Upper lobe of left lung (tissue), 6 donors: ENCODE measurements around the gene DEK. TPM values are rescaled to one million over a fixed set of nuclear protein-coding genes. Genes with fewer than 3 reads are reported as not detected.

Source experiments
- ATAC-seq, 2 donors: fragments of 200-7000 bp; cut with Tn5 transposase; one replicate each; pipeline ENCODE4 v1.9.1; 2022; ENCODE audit warnings: mild to moderate bottlenecking in 2 of 2, moderate library complexity in 2 of 2; ENCODE audit not compliant: low FRiP score in 2 of 2
- DNase-seq, 2 donors: peaks; one replicate each; pipeline ENCODE4 v3.0.0-alpha.2; 2019 to 2020
- H3K27ac ChIP-seq, 4 donors: fragments of 200-600 bp; sonication (generic); one replicate each; pipeline ENCODE4 v1.5.1; 2016 to 2019
- H3K27me3 ChIP-seq, 4 donors: fragments of 200-600 bp; sonication (generic); one replicate each; pipeline ENCODE4 v1.5.1; 2017 to 2019
- H3K36me3 ChIP-seq, 4 donors: fragments of 200-600 bp; sonication (generic); one replicate each; pipeline ENCODE4 v1.5.1; 2016 to 2019
- H3K4me1 ChIP-seq, 4 donors: fragments of 200-600 bp; sonication (generic); one replicate each; pipeline ENCODE4 v1.5.1; 2018 to 2019
- H3K4me3 ChIP-seq, 4 donors: fragments of 200-600 bp; sonication (generic); one replicate each; pipeline ENCODE4 v1.5.1; 2017 to 2019; ENCODE audit warnings: mild to moderate bottlenecking in 2 of 4, moderate library complexity in 1 of 4
- H3K9me3 ChIP-seq, 4 donors: fragments of 200-600 bp; sonication (generic); one replicate each; pipeline ENCODE4 v1.5.1; 2018 to 2019
- EP300 ChIP-seq, 4 donors: sonication (generic); formaldehyde crosslinking; IDR thresholded peaks; one replicate each; pipeline ENCODE4 v1.5.1; 2017; ENCODE audit warnings: antibody characterized with exemption in 4 of 4, control low read depth in 2 of 4
- POLR2A ChIP-seq, 4 donors: fragments of 450-650 bp; IDR thresholded peaks; one replicate each; pipeline ENCODE4 v1.5.1; 2016 to 2017; ENCODE audit warnings: antibody characterized with exemption in 4 of 4, mild to moderate bottlenecking in 2 of 4
- POLR2AphosphoS5 ChIP-seq, 2 donors: sonication (generic); formaldehyde crosslinking; IDR thresholded peaks; one replicate each; pipeline ENCODE4 v1.5.1; 2017; ENCODE audit warnings: antibody characterized with exemption in 2 of 2
- WGBS, 2 donors: methylation state at CpG; one replicate each; pipeline ENCODE4 v1.1.5; 2017 to 2018; 5-methylcytosine and 5-hydroxymethylcytosine counted together
- total RNA-seq, 6 donors: library from RNA; depleted of rRNA in 4 of 6; stranded (reverse); fragments of >200 nt in 4 of 6; gene quantifications; one replicate each; pipeline versions ENCODE4 v1.1.0 to v1.2.1, GENCODE V29; 2016 to 2021
- TF ChIP-seq, protein P1 (sequence below), 6 experiments: fragments of 450-650 bp in 4 of 6; fragments of 200-600 bp in 2 of 6; sonication (generic) in 2 of 6; IDR thresholded peaks; one replicate each; pipeline ENCODE4 v1.5.1; 2016 to 2019; ENCODE audit warnings: antibody characterized with exemption in 6 of 6
- donor health status: DM: no; HTN: no; CAD: no; lungs with moderate emphysema.
- donor health status: DM: no; HTN: yes; CAD: no; lungs with severe emphysema.

The DEK gene
- total RNA-seq, 6 donors from 2014 or later, result 61.5 to 170 (median 92.4) TPM

- H3K36me3 ChIP-seq, result peaks cover 0 to 48% (median 9%) of the 10 kb centered on the region in 4 donors
- no peak overlapping the region for H3K27ac ChIP-seq
- ATAC-seq (no peak), DNase-seq (no peak)
- WGBS, 2 donors, result 65 to 77% methylated on average over 4 of the region's 4 CpGs
- no peaks in the 10 kb centered on the region for H3K4me1 ChIP-seq
- no peaks in the 10 kb centered on the region for H3K9me3 ChIP-seq
- H3K27me3 ChIP-seq, result no peaks in the 10 kb centered on the region
- no peak overlapping the region for H3K4me3 ChIP-seq
- no peak for TF ChIP-seq POLR2AphosphoS5 (IDR thresholded peaks at IDR 0.05)
Measured at GRCh38 chr6:18214003-18214402, 50.3 kb downstream of the DEK start.

GRCh38 chr6:18213439-18213838, 50.9 kb downstream of the DEK start:
- Histone ChIP-seq H3K4me1 (no peaks in the 10 kb centered on the region), H3K27me3 (no peaks in the 10 kb centered on the region), H3K27ac (no peak overlapping the region), H3K4me3 (no peak overlapping the region), H3K9me3 (no peaks in the 10 kb centered on the region), H3K36me3 (peaks cover 0 to 45% (median 8%) of the 10 kb centered on the region in 4 donors)
- TF ChIP-seq POLR2A (IDR thresholded peaks at IDR 0.05) (no peak), EP300 (IDR thresholded peaks at IDR 0.05) (no peak), POLR2AphosphoS5 (IDR thresholded peaks at IDR 0.05) (no peak)
- TF ChIP-seq, protein P1, sequence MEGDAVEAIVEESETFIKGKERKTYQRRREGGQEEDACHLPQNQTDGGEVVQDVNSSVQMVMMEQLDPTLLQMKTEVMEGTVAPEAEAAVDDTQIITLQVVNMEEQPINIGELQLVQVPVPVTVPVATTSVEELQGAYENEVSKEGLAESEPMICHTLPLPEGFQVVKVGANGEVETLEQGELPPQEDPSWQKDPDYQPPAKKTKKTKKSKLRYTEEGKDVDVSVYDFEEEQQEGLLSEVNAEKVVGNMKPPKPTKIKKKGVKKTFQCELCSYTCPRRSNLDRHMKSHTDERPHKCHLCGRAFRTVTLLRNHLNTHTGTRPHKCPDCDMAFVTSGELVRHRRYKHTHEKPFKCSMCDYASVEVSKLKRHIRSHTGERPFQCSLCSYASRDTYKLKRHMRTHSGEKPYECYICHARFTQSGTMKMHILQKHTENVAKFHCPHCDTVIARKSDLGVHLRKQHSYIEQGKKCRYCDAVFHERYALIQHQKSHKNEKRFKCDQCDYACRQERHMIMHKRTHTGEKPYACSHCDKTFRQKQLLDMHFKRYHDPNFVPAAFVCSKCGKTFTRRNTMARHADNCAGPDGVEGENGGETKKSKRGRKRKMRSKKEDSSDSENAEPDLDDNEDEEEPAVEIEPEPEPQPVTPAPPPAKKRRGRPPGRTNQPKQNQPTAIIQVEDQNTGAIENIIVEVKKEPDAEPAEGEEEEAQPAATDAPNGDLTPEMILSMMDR (IDR thresholded peaks at IDR 0.05), result no peak
- WGBS, 2 donors, result 90 to 92% methylated on average over 9 of the region's 9 CpGs
- no peak for ATAC-seq
- DNase-seq, result no peak

- DNase-seq (no peak), ATAC-seq (no peak)
- H3K4me3 ChIP-seq, result no peak overlapping the region
- no peaks in the 10 kb centered on the region for H3K4me1 ChIP-seq
- no peaks in the 10 kb centered on the region for H3K9me3 ChIP-seq
- no peak overlapping the region for H3K27ac ChIP-seq
- TF ChIP-seq POLR2AphosphoS5 (IDR thresholded peaks at IDR 0.05), result no peak
- no peak for TF ChIP-seq POLR2A (IDR thresholded peaks at IDR 0.05)
- TF ChIP-seq, protein P1 (IDR thresholded peaks at IDR 0.05), result no peak
- TF ChIP-seq EP300 (IDR thresholded peaks at IDR 0.05), result no peak
- WGBS, 2 donors, result 83 to 85% methylated on average over 4 of the region's 4 CpGs
- H3K27me3 ChIP-seq, result no peaks in the 10 kb centered on the region
- peaks cover 0 to 41% (median 3%) of the 10 kb centered on the region in 4 donors for H3K36me3 ChIP-seq
Measured at GRCh38 chr6:18212231-18212630, 52.1 kb downstream of the DEK start.

GRCh38 chr6:18211338-18211737, 53.0 kb downstream of the DEK start:
- no peaks in the 10 kb centered on the region for H3K27me3 ChIP-seq
- peaks cover 0 to 48% (median 4%) of the 10 kb centered on the region in 4 donors for H3K36me3 ChIP-seq
- 89 to 94% methylated on average over 6 of the region's 6 CpGs for WGBS, 2 donors
- TF ChIP-seq EP300 (IDR thresholded peaks at IDR 0.05), result no peak
- TF ChIP-seq, protein P1 (IDR thresholded peaks at IDR 0.05), result no peak
- no peak for TF ChIP-seq POLR2AphosphoS5 (IDR thresholded peaks at IDR 0.05)
- no peak for TF ChIP-seq POLR2A (IDR thresholded peaks at IDR 0.05)
- no peaks in the 10 kb centered on the region for H3K4me1 ChIP-seq
- H3K9me3 ChIP-seq, result no peaks in the 10 kb centered on the region
- H3K27ac ChIP-seq, result no peak overlapping the region
- no peak overlapping the region for H3K4me3 ChIP-seq
- no peak for ATAC-seq
- DNase-seq, result no peak

GRCh38 chr6:18210707-18211106, 53.6 kb downstream of the DEK start:
- no peak for ATAC-seq

More at GRCh38 chr6:18210707-18211106, 53.6 kb downstream of the DEK start:
- Histone ChIP-seq H3K27ac (no peak overlapping the region), H3K9me3 (no peaks in the 10 kb centered on the region), H3K36me3 (peaks cover 0 to 52% (median 7%) of the 10 kb centered on the region in 4 donors), H3K4me1 (no peaks in the 10 kb centered on the region), H3K27me3 (no peaks in the 10 kb centered on the region), H3K4me3 (no peak overlapping the region)
- 81 to 87% methylated on average over 5 of the region's 5 CpGs for WGBS, 2 donors
- TF ChIP-seq POLR2AphosphoS5 (IDR thresholded peaks at IDR 0.05) (no peak), EP300 (IDR thresholded peaks at IDR 0.05) (no peak), POLR2A (IDR thresholded peaks at IDR 0.05) (no peak)
- TF ChIP-seq, protein P1 (IDR thresholded peaks at IDR 0.05), result no peak
- no peak for DNase-seq
